HCT116 (cell line): ENCODE measurements around the gene NSUN4.

Source experiments
- EZH2 ChIP-seq: fragments of 200-600 bp; sonication (generic); IDR thresholded peaks from 2 replicates; pipeline ENCODE4 v1.6.1; 2017; ENCODE audit warnings: antibody characterized with exemption, mixed run types
- TF ChIP-seq, protein P1 (sequence below), 3 experiments: fragments of 200-600 bp in 1 of 3; sonication (generic) in 1 of 3; IDR thresholded peaks in 2 of 3; conservative IDR thresholded peaks in 1 of 3; 2 replicates each; pipeline ENCODE4 v1.5.1; 2012 to 2017; ENCODE audit warnings: low read depth in 2 of 3, low read length in 2 of 3, antibody characterized with exemption in 1 of 3, borderline replicate concordance in 1 of 3, control low read depth in 1 of 3, mild to moderate bottlenecking in 1 of 3, mixed read lengths in 1 of 3, mixed run types in 1 of 3, moderate library complexity in 1 of 3; ENCODE audit not compliant: insufficient read depth in 1 of 3

DNA sequence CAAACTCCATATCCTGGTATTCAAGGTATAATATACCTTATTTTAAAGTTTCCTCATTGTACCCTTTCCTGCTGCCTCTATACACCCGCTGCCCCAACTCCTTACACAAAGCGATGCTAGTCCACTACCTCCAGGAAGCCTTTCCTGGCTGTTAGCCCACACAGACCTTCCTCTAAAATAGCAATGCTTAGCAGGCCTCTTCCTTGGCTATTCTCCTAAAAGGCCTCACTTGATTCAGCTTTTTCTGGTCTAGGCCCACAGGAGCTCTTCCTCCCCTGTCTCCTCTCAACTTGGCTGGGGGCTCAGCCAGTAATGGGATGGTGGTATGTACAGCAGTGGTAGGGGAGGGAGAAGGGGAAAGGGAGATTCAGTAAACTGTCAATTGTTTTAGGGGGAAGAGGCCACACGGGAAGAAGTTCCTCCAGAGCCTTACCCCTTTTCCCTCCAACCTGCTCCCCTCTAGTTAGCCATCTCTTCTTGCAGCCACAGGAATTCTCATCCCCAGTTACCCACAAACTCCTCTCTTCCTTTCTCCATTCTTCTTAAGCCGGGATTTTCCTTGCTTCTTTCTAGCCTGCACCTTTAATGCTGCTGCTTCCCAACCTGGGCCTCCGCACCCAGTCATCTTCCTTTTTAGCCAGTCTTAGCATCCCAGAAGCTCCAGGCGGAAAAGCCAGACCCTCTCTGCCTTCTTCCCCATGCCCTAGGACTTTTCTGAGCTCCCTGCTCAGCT lies 39.8 kb upstream of the NSUN4 start:
- TF ChIP-seq, protein P1, sequence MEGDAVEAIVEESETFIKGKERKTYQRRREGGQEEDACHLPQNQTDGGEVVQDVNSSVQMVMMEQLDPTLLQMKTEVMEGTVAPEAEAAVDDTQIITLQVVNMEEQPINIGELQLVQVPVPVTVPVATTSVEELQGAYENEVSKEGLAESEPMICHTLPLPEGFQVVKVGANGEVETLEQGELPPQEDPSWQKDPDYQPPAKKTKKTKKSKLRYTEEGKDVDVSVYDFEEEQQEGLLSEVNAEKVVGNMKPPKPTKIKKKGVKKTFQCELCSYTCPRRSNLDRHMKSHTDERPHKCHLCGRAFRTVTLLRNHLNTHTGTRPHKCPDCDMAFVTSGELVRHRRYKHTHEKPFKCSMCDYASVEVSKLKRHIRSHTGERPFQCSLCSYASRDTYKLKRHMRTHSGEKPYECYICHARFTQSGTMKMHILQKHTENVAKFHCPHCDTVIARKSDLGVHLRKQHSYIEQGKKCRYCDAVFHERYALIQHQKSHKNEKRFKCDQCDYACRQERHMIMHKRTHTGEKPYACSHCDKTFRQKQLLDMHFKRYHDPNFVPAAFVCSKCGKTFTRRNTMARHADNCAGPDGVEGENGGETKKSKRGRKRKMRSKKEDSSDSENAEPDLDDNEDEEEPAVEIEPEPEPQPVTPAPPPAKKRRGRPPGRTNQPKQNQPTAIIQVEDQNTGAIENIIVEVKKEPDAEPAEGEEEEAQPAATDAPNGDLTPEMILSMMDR (IDR thresholded peaks at IDR 0.05 in 2 of 3, conservative IDR thresholded peaks at IDR 0.05 in 1 of 3; ENCODE audit: borderline replicate concordance in 1 of 3, insufficient read depth in 1 of 3, low read depth in 2 of 3, low read length in 2 of 3): no peak
- no peak for TF ChIP-seq EZH2
